GM18861 (cell line): ENCODE data around the gene ATP8A2.

Experiments
- ATAC-seq: cut with Tn5 transposase; IDR thresholded peaks from one replicate; pipeline ENCODE4 v1.9.1; 2021; ENCODE audit not compliant: unreplicated experiment

ATP8A2 gene

DNA sequence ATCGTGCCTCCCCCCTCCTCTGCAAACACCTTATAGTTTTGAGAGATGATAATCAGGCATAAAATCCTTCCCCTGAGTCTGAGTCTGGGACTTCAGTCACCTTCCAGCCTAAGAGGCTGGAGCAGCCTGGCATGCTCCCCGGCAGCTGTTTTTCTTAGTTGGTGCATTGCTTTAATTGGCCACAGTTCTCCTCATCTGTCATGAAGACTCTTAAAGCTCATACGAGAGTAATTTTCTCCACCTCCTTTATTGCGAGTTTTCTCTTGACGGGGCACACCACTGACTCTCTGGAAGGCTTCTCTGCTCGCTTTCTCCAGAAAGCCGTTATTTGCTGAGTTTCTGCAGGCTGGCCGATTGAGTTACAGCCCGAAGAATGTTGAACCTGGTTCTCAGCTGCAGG is 310.5 kb downstream of the ATP8A2 start:
- no peak for ATAC-seq

DNA sequence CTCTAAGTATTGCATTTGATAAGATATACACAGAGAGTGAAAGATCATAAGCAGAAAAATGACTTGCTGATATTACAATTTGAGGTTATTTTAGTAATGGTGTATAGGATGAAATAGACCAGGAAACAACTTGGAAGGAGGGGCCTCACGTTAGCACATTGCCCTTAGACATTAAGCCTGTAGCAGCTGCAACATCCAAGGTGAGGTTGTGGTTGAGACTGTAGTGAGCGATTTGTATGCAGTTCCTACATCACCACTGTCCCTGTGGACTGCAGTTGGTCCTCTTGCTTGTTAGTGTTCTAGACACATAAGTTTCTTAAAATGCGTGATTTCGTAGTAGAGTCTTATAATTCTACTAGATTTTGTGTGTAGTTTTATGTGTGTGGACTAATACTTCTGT is 311.3 kb downstream of the ATP8A2 start:
- ATAC-seq, result no peak

DNA sequence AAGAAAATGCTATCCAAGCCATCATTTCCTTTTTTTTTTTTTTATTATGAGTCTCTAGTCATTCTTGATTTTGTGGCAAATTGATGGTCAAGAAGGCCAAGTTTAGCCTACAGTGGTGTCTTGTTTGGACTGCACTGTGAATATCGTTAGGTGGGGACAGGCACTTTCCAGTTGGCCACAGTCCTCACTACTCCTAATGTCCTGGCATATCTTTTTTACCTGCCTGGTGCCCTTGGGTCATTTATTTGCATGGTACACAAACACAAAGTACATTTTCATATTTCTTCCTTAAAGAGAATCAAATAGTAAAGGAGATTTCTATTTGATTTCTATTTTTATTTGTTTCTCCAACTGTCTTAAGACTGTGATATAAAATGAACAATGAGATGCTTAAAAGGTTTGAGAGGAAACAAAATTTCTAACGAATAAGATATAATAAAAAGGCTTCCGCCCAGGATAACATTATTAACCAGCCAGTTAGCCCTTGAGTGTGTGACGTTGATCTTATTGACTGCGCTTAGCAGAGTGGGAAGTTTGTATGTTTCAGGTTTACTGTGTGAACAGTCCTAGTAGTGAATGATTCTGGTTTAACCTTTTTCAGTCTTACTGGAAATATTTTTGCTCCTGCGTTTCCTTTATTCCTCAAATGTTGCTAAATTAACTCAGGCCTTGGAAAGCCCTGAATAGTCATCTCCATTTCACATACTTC is 312.0 kb downstream of the ATP8A2 start:
- ATAC-seq, result no peak

DNA sequence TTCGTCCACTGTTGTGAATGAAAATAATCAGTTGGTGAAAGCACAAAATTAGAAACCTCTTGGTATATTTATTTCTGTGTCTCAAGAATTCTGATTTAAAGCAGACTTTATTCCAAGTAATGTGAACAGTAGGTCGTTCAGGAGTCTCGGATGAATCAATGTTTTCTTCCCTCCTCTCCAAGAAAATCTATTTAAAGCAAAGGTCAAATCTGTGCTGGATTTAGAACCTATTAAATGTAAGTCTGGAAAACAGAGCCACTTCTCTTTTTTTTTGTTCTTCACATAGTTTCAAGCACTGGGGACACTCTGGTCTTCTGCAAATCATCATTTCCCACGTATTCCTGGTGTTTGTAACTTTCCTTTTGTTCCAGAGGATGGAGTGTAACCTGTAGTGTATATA is 312.7 kb downstream of the ATP8A2 start:
- no peak for ATAC-seq

DNA sequence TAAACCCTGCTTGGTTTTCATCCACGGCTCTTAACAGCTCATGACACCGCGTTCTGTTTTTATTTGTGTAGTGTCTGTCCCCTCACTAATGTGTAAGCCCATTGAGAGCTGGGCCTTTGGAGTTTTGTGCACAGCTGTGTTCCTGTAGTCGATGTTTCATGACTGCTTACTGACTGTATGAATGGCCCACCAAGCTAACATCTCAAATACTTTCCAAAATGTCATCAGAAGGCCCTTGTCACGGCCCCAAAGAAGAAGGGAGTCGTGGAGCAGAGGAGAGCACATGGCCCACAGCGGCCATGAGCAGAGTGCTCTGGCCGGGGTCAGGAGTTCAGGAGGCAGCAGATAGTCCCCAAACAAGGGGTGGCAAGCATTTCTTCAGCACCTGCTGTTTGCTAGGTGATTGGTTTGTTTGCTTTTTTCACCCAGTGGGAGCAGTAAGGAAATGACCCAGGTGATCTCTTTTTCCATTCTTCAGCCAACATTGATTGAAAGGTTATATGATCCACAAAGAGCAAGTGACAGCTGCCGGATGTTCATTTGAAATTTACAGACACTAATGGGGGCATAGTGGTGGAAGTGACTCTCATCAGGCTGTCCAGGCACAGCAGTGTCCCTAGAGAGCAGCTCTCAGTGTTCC is 315.2 kb downstream of the ATP8A2 start:
- ATAC-seq, result no peak

DNA sequence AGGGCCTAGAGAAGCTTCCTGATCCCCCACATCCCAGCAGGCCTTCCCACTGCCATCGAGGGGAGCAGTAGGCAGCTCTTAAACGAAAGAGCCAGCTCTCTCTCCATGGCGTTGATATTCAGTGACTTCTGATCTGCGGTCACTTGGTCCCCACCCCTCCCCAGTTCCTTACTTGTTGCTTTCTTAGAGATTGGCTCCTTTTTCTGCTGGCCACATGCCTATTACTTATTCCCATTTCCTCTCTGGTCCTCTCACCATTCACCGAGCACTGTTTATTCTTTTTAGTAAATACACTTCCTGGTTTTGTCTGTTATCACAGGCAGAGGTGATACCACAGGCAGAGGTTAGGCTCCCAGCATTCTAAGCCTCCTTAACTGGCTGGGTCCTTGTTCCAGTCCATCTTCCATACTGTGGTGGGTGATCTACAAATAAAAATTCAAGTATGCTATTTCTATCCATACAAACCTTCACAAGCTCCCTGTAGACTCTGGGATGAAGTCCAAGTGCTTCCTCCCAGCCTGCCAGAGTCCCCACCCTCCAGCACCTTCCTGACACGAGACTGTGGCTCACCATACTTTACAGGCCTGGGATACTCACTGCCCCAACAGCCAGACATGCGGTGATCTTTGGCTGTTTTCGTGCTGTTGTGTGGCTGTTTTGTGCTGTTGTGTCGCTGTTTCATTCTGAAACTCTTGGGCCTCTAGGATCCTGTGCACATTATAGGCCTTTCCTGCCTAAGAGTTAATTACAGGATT is 315.9 kb downstream of the ATP8A2 start:
- ATAC-seq, result no peak

DNA sequence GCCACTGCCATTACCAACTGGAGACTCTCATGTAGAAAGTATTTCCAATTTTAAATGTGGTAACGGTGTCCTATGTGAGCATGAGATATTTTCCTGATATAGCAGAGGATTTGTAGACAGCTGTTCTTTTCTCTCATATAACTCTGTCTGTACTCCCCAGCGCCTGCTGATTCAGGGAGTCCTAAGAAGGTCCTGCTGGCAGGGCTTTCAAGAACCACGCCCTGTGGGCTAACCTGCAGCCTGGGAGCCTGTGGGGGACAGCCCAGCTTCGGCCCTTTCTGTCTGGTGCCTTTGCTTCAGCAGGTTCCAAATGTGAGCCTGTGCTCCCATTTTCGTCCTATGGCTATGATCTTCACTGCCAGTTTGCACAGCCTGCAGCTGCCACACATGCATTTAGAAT is 316.8 kb downstream of the ATP8A2 start:
- ATAC-seq, result no peak

DNA sequence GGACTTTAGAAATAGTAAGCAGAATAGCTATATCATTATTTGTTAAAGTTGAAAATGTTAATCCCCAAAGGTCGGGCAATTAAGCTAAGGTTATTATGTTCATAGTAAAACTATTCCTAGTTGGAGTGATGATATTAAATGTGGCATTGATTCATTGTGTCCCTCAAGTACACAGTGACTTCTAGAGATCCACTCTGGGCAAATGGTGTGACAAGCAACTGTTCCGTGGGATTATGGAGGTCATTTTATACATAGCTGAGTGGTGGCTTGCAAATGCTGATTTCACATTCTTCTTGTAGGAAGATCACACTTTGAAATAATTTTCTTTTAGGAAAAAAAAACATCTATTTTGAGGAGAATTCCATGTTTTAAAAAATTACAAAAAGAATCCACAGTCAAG is 317.8 kb downstream of the ATP8A2 start:
- no peak for ATAC-seq

DNA sequence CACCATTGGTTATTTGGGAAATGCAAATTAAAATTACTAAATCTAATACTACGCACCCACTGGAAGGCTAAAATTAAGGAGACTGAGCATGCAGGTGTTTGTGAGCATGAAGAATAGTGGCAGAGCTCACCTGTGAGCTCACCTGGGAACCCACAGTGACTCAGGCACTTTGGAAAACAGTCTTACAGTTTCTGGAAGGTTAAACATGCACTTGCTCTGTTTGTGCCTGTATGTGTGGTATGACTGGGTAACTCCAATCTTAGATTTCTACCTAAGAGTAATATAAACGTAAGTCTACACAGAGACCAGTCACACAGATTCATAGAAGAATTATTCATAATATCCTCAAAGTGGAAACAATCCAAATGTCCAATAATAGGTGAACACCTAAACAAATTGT is 318.8 kb downstream of the ATP8A2 start:
- no peak for ATAC-seq

DNA sequence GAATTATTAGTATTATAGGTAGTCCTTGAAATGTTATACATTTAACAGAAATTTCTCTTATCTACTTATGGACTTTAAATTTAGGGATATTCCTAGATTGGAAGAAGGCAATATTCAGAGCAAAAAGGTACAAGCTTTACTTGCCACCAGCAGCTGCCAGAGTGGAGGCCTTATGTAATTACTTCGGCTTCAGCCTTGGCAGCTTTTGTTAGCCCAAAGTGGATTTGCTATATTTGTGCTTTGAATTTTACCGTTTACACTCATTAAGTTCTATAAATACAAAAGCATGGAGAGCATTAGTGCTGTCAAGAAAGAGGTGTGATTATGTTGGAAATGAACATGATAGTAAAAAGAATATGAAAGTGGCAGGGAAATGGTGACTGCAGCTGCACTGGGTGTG is 319.9 kb downstream of the ATP8A2 start:
- ATAC-seq, result no peak

DNA sequence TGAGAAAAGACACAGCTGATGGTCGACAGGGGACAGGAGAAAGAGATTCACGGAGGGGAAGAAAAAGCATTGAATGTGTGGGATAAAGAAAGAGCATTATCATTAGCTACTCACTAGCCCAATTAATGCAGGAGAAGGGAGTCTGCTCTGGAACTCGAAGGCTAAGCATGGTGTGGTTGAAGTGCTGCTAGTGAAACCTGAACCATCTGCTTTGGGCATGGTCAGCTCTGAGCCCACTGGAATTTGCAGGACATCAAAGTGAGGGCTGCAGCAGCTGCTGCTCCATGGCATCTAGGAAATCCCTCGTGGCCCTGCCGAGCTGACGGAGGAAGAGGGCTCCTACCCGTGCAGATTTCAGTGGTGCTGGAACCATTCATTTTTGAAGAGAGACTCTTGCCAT is 320.3 kb downstream of the ATP8A2 start:
- no peak for ATAC-seq

DNA sequence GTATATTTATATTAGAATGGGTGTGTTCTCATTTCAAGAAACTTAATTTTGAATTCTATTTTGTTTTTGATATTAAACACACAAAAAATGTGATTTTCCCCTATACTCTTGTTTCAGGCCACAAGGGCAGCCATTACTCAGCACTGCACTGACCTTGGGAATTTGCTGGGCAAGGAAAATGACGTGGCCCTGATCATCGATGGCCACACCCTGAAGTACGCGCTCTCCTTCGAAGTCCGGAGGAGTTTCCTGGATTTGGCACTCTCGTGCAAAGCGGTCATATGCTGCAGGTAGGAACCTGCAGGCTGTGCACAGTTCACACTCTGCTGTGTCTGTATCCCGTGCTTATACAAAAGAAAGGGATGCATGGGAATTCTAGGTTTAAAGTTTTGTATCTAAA is 327.3 kb downstream of the ATP8A2 start:
- no peak for ATAC-seq

DNA sequence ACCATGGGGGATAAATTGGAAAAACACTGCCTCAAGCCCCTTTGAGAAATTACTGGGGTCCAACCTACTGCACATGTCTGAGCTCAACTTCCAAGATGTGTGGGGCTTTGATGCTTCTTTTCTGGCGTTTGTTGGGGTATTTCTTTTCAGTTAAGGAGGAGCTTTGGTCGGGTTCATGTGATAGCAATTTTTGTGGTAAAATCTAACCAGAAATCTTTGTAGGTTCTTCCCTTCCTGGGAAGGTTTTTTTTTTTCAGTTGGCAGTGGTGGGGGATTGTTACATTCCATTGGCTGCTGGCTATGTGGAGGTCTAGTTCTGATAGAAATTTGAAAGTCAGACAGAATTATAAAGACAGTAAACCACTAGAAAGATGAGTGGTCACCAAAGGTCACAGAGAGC is 327.8 kb downstream of the ATP8A2 start:
- ATAC-seq, result no peak

DNA sequence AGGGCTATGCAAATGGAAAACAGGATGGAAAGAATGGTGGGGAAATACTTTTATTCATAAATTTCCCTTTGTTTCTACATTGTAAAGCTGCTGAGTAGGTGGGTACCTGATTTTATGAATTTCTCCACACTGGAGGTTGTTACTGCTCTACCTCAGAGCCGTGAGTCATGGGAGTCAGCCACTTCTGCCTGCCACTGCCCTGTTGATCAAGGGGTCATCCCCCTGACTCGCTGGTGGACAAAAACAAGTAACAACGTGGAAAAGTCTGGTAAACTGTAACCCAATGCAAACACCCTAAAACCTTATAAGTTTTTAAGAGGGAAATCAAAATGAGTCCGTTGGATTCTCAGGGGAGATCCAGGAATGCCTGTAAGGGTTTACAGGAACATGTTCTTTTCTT is 329.5 kb downstream of the ATP8A2 start:
- no peak for ATAC-seq

DNA sequence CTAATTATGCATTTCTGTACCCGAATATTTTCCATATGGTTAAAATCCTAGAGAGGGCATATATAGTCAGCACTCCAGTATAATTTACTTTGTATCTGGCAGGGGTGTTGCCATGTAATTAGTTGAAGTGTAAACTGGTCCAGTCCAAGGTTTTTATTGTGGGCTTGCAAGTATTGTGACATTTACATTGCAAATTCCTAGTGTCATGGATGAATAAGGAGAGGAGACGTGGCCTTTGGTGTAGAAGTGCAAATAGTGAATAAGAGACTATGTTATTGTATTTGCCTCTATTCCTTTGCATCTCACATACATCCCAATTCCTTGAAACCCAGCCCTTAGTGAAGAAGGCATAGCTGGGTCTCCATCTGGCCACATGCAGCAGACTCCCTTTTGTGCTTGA is 330.6 kb downstream of the ATP8A2 start:
- no peak for ATAC-seq

DNA sequence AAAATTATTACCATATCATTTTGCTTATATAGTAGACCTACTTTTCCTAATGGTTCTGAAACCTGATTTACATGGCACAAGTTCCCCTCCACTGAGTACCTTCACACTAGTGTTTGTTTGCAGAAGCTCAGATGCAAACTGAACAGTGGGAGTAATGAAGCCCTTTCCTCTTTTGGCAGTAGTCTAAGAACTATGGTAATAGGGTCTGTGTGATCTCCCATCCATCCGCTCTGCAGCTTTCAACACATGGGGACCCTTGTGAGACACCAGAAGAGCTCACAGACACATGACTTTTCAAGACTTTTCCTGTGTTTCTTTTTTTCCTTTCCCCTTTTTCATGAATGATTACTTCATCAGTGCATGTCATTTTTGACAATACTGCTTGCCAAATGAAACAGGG is 336.0 kb downstream of the ATP8A2 start:
- no peak for ATAC-seq

DNA sequence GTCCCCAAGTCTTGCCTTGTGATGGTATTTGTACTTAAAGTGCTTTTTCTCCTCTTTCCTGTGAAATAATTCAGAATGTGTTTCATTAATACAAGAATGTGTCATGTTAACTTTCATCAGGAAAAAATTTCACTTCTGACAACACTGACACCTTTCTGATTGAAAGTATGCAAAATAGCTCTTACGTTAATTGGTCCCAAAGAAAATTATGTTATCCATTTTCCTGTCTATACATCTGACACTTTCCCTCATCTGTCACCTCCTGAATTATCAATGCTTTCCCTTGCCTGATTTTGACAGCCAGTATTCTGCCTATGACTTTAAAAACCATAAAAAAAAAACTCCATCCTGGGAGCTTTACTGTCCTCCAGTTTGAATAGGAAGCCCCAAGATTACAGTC is 336.5 kb downstream of the ATP8A2 start:
- no peak for ATAC-seq

DNA sequence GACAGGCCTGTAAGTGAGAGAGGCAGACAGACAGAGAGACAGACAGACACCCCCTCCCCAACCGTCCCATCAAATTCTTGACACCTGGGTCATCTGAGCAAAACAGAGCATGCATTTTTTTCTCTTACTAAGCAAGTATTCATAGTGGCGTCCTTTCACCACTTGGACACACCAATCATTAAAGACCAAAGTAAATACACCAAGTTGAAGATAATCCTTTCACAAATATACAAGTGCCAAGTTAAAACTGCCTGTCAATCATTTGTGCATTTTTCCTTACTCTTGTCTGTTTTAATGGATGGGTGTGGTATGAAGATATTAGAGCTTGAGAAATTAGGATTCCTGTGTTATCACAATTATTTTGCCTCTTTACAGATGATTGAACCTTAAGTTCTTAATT is 337.3 kb downstream of the ATP8A2 start:
- no peak for ATAC-seq

DNA sequence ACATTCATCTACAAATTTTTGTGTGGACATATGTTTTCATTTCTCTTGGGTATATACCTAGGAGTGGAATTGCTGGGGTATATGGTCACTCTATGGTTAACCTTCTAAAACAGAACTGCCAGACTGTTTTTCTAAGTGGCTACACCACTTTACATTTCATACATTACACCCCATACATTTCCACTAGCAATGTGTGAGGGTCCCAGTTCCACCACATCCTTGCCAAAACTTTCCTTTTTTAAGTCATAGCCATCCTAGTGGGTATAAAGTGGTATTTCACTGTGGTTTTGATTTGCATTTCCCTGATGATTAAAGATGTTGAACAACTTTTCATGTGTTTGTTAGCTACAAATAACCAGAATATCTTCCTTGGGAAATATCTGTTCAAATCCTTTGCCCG is 344.0 kb downstream of the ATP8A2 start:
- no peak for ATAC-seq

DNA sequence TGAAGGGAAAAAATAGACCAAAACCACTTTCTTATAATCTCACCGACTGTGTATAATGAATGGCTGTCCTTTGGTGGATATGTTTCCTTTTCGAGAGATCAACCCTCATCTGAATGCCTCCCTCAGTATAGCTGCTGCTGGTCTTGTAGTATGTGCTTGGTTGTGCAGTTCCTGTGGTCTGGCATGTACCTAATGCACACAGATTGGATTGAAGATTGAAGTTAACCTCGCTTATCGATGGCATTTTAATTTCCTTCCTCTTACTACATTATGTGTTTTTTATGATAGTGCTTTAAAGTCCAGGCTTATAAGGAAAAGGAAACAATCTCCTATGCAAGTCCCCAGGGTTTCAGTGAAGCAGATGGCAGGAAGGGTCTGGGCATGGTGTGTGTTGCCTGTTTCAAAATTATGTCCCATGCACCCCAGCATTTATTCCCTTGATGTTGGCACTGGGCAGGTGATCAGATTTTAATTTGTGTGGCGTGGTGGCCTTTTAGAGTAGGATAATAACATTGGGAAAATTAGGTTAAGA is 346.0 kb downstream of the ATP8A2 start:
- ATAC-seq, result no peak

DNA sequence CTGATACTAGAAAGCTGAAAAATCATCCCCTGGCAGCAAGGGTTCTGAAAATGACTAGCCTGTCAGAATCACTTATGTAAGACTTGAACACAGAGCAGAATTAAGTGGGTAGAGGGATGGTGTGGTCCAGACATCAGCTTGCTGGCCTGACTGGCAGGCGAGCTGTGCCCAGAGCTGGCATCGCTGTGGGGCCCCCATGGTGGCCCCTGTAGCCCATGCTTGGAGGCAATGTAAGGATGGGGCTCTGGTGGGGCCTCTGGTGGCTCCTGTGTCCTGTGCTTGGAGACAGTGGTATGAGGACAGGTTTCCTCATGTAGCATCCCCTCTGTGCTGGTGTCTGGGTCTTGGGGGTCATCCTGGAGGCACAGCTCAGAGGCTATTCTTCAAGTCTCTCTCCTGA is 347.9 kb downstream of the ATP8A2 start:
- no peak for ATAC-seq

DNA sequence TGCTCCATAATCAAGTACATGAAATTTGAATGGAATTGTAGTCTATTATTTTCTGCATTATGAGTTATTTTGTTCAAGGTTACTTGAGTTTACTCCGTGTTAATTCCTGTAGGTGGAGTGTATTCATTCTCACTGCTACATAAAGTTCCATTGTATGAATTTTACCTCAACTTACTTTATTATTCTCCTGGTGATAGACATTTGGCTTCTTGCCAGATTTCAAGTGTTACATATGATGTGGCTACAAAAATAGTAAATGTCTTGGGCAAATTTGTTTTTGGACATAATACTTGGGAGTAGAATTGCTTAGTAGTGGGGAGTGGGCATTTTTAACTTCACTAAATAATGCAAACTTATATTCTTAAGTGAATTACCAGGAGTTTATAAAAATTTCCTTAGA is 351.1 kb downstream of the ATP8A2 start:
- no peak for ATAC-seq
